K562 (cell line): ENCODE results near the gene LAGE3. TPM values are rescaled to one million over a fixed set of nuclear protein-coding genes. Genes with fewer than 3 reads are reported as not detected.
A peak's percentile ranks its signal among the peaks of the same experiment; 100 is the strongest.

Experiments used
- CCNT2 ChIP-seq: IDR thresholded peaks from 2 replicates; pipeline ENCODE4 v1.6.1; 2011; ENCODE audit warnings: borderline replicate concordance, low read depth, mild to moderate bottlenecking, moderate library complexity, mixed read lengths, low read length; ENCODE audit not compliant: insufficient read length; ENCODE audit errors: extremely low read depth
- HNRNPK ChIP-seq: fragments of 200-400 bp; formaldehyde crosslinking; IDR thresholded peaks from one replicate; pipeline ENCODE4 v1.6.1; 2018; ENCODE audit warnings: mild to moderate bottlenecking, low read depth, low read length; ENCODE audit not compliant: poor library complexity, severe bottlenecking
- KLF16 ChIP-seq: IDR thresholded peaks from 2 replicates; pipeline ENCODE4 v1.6.1; 2016; ENCODE audit warnings: antibody characterized with exemption
- MXD1 ChIP-seq: fragments of 250-450 bp; sonication (Bioruptor Pico); IDR thresholded peaks from 2 replicates; pipeline ENCODE4 v1.8.0; 2021; ENCODE audit warnings: borderline replicate concordance, mild to moderate bottlenecking, moderate library complexity; ENCODE audit not compliant: poor library complexity, severe bottlenecking
- NEUROD1 ChIP-seq: fragments of 150-350 bp; IDR thresholded peaks from 2 replicates; pipeline ENCODE4 v1.6.1; 2014; ENCODE audit warnings: borderline replicate concordance, low read length, low read depth; ENCODE audit not compliant: partially characterized antibody
- POLR2G ChIP-seq: fragments of 200-400 bp; formaldehyde crosslinking; IDR thresholded peaks from 2 replicates; pipeline ENCODE4 v1.6.1; 2017; ENCODE audit warnings: low read depth, mild to moderate bottlenecking, antibody characterized with exemption, low read length, moderate library complexity
- SUPT5H ChIP-seq: fragments of 450-650 bp; IDR thresholded peaks from 2 replicates; pipeline ENCODE4 v1.6.1; 2016
- ZNF668 ChIP-seq: fragments of 250-450 bp; sonication (Bioruptor Pico); IDR thresholded peaks from 2 replicates; pipeline ENCODE4 v1.8.0; 2022; ENCODE audit warnings: mild to moderate bottlenecking, inconsistent platforms
- polyA plus RNA-seq, 8 experiments: library from polyadenylated mRNA; depleted of rRNA in 4 of 8; stranded (reverse) in 5 of 8; unstranded in 3 of 8; fragments of >200 nt; fragmentation: Nextera tagmentation in 2 of 8; fragmentation: Illumina TruSeq in 1 of 8; extraction: Ambion mirVana in 2 of 8; extraction: Trizol in 1 of 8; gene quantifications; 2 replicates each; pipeline versions ENCODE4 v1.2.1 to v1.2.3, GENCODE V29; 2011 to 2014; ENCODE audit warnings: inconsistent platforms in 1 of 8, missing spikeins in 1 of 8
- total RNA-seq, 7 experiments: library from RNA; depleted of rRNA in 6 of 7; stranded (reverse); fragments of >200 nt in 6 of 7; fragmentation: Illumina TruSeq in 2 of 7; extraction: Trizol in 2 of 7; gene quantifications; 2 replicates each; pipeline versions ENCODE4 v1.2.1 to v1.2.3, GENCODE V29; 2011 to 2021; ENCODE audit warnings: low replicate concordance in 1 of 7
- TF ChIP-seq, protein P1 (sequence below): sonication (generic); formaldehyde crosslinking; IDR thresholded peaks from 2 replicates; pipeline ENCODE4 v1.8.0; 2022; ENCODE audit warnings: mild to moderate bottlenecking, missing genetic modification reagents
- TF ChIP-seq, protein P2 (sequence below): sonication (generic); formaldehyde crosslinking; IDR thresholded peaks from 2 replicates; pipeline ENCODE4 v1.8.0; 2023; ENCODE audit warnings: mild to moderate bottlenecking, missing genetic modification reagents
- TF ChIP-seq, protein P3 (sequence below), 3 experiments: fragments of 200-800 bp in 1 of 3; fragments of 250-450 bp in 1 of 3; fragments of 450-650 bp in 1 of 3; sonication (Bioruptor Pico) in 1 of 3; sonication (Bioruptor generic) in 1 of 3; formaldehyde crosslinking in 1 of 3; IDR thresholded peaks; 2 replicates each; pipeline versions ENCODE4 v1.6.1 to v1.8.0; 2016 to 2022; ENCODE audit warnings: mild to moderate bottlenecking in 2 of 3, missing genetic modification characterization in 2 of 3, missing compliant biosample characterization in 1 of 3, moderate library complexity in 1 of 3

Gene LAGE3
- total and polyA plus RNA-seq, 9 of the 15 experiments (the other 6 are each of a cell fraction or from before 2014, with no cell fraction given) = 28.2 to 125 (median 35.8) TPM

- TF ChIP-seq, protein P1, sequence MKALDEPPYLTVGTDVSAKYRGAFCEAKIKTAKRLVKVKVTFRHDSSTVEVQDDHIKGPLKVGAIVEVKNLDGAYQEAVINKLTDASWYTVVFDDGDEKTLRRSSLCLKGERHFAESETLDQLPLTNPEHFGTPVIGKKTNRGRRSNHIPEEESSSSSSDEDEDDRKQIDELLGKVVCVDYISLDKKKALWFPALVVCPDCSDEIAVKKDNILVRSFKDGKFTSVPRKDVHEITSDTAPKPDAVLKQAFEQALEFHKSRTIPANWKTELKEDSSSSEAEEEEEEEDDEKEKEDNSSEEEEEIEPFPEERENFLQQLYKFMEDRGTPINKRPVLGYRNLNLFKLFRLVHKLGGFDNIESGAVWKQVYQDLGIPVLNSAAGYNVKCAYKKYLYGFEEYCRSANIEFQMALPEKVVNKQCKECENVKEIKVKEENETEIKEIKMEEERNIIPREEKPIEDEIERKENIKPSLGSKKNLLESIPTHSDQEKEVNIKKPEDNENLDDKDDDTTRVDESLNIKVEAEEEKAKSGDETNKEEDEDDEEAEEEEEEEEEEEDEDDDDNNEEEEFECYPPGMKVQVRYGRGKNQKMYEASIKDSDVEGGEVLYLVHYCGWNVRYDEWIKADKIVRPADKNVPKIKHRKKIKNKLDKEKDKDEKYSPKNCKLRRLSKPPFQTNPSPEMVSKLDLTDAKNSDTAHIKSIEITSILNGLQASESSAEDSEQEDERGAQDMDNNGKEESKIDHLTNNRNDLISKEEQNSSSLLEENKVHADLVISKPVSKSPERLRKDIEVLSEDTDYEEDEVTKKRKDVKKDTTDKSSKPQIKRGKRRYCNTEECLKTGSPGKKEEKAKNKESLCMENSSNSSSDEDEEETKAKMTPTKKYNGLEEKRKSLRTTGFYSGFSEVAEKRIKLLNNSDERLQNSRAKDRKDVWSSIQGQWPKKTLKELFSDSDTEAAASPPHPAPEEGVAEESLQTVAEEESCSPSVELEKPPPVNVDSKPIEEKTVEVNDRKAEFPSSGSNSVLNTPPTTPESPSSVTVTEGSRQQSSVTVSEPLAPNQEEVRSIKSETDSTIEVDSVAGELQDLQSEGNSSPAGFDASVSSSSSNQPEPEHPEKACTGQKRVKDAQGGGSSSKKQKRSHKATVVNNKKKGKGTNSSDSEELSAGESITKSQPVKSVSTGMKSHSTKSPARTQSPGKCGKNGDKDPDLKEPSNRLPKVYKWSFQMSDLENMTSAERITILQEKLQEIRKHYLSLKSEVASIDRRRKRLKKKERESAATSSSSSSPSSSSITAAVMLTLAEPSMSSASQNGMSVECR (CRISPR knock-in tag) = peak; percentile 76; the same call in 1 of the 2 replicates
- no peak for TF ChIP-seq KLF16
- TF ChIP-seq MXD1 (CRISPR knock-in tag) = peak; percentile 40
- TF ChIP-seq, protein P2, sequence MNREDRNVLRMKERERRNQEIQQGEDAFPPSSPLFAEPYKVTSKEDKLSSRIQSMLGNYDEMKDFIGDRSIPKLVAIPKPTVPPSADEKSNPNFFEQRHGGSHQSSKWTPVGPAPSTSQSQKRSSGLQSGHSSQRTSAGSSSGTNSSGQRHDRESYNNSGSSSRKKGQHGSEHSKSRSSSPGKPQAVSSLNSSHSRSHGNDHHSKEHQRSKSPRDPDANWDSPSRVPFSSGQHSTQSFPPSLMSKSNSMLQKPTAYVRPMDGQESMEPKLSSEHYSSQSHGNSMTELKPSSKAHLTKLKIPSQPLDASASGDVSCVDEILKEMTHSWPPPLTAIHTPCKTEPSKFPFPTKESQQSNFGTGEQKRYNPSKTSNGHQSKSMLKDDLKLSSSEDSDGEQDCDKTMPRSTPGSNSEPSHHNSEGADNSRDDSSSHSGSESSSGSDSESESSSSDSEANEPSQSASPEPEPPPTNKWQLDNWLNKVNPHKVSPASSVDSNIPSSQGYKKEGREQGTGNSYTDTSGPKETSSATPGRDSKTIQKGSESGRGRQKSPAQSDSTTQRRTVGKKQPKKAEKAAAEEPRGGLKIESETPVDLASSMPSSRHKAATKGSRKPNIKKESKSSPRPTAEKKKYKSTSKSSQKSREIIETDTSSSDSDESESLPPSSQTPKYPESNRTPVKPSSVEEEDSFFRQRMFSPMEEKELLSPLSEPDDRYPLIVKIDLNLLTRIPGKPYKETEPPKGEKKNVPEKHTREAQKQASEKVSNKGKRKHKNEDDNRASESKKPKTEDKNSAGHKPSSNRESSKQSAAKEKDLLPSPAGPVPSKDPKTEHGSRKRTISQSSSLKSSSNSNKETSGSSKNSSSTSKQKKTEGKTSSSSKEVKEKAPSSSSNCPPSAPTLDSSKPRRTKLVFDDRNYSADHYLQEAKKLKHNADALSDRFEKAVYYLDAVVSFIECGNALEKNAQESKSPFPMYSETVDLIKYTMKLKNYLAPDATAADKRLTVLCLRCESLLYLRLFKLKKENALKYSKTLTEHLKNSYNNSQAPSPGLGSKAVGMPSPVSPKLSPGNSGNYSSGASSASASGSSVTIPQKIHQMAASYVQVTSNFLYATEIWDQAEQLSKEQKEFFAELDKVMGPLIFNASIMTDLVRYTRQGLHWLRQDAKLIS = no peak
- peak; percentile 74 for TF ChIP-seq SUPT5H
- TF ChIP-seq NEUROD1 = no peak
- peak; percentile 93 for TF ChIP-seq POLR2G
- TF ChIP-seq, protein P3, sequence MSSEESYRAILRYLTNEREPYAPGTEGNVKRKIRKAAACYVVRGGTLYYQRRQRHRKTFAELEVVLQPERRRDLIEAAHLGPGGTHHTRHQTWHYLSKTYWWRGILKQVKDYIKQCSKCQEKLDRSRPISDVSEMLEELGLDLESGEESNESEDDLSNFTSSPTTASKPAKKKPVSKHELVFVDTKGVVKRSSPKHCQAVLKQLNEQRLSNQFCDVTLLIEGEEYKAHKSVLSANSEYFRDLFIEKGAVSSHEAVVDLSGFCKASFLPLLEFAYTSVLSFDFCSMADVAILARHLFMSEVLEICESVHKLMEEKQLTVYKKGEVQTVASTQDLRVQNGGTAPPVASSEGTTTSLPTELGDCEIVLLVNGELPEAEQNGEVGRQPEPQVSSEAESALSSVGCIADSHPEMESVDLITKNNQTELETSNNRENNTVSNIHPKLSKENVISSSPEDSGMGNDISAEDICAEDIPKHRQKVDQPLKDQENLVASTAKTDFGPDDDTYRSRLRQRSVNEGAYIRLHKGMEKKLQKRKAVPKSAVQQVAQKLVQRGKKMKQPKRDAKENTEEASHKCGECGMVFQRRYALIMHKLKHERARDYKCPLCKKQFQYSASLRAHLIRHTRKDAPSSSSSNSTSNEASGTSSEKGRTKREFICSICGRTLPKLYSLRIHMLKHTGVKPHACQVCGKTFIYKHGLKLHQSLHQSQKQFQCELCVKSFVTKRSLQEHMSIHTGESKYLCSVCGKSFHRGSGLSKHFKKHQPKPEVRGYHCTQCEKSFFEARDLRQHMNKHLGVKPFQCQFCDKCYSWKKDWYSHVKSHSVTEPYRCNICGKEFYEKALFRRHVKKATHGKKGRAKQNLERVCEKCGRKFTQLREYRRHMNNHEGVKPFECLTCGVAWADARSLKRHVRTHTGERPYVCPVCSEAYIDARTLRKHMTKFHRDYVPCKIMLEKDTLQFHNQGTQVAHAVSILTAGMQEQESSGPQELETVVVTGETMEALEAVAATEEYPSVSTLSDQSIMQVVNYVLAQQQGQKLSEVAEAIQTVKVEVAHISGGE (CRISPR knock-in tag; IDR thresholded peaks at IDR 0.05) = no peak
- no peak for TF ChIP-seq ZNF668 (CRISPR knock-in tag)
- peak; percentile 64 for TF ChIP-seq CCNT2
- TF ChIP-seq HNRNPK = peak; percentile 62
Measured at GRCh38 chrX:154478728-154479622, at the start of gene LAGE3 (continued).
